IMR-90 (cell line): ENCODE results near the gene SLC51A. TPM values are rescaled to one million over a fixed set of nuclear protein-coding genes. Genes with fewer than 3 reads are reported as not detected.

ENCODE experiments used
- ATAC-seq: fragments of 200-7000 bp; cut with Tn5 transposase; 2 replicates; pipeline ENCODE4 v1.9.1; 2020; ENCODE audit warnings: low read depth, mild to moderate bottlenecking, moderate library complexity
- BruUV-seq: library from RNA; stranded (reverse); fragments of 400-500 nt; replicated peaks from 2 replicates; lab custom pipeline; 2021; lab: Mats Ljungman, UMichigan
- CTCF ChIA-PET: fragments of 300-600 bp; formaldehyde crosslinking; extraction: SDS; loops from one replicate; lab custom pipeline; 2021; ENCODE audit warnings: antibody characterized with exemption; lab: Yijun Ruan, JAX
- POLR2A ChIA-PET: fragments of 300-600 bp; sonication (Branson Sonifier 250); formaldehyde crosslinking; loops from one replicate; lab custom pipeline; 2022; ENCODE audit warnings: antibody characterized with exemption; ENCODE audit not compliant: unreplicated experiment; lab: Charles Lee
- DNase-seq: peaks from one replicate; pipeline ENCODE4 v3.0.0; 2013
- H2AFZ ChIP-seq: replicated peaks from 2 replicates; pipeline ENCODE3; 2013; ENCODE audit warnings: low read length, mild to moderate bottlenecking; ENCODE audit not compliant: poor library complexity
- H2AK5ac ChIP-seq: 2 replicates; pipeline ENCODE4 v1.6.1; 2013; ENCODE audit warnings: low read depth, low read length, inconsistent platforms
- H2AK9ac ChIP-seq: replicated peaks from 2 replicates; pipeline ENCODE3; 2013; ENCODE audit warnings: mild to moderate bottlenecking, low read depth, low read length, moderate library complexity; ENCODE audit not compliant: poor library complexity
- H2BK120ac ChIP-seq: 2 replicates; pipeline ENCODE4 v1.6.1; 2013; ENCODE audit warnings: low read depth, low read length, inconsistent platforms
- H2BK15ac ChIP-seq: 3 replicates; pipeline ENCODE4 v1.6.1; 2013; ENCODE audit warnings: low read depth, low read length, inconsistent platforms
- H2BK20ac ChIP-seq: 2 replicates; pipeline ENCODE4 v1.6.1; 2013; ENCODE audit warnings: low read depth, mild to moderate bottlenecking, inconsistent platforms, low read length, moderate library complexity
- H2BK5ac ChIP-seq: 2 replicates; pipeline ENCODE4 v1.6.1; 2013; ENCODE audit warnings: mild to moderate bottlenecking, low read depth, low read length, inconsistent platforms; ENCODE audit not compliant: poor library complexity, severe bottlenecking
- H3K14ac ChIP-seq: replicated peaks from 2 replicates; pipeline ENCODE4 v1.6.1; 2013; ENCODE audit warnings: low read depth, low read length, inconsistent platforms
- H3K18ac ChIP-seq: 2 replicates; pipeline ENCODE4 v1.6.1; 2013; ENCODE audit warnings: low read depth, low read length, control low read depth
- H3K23ac ChIP-seq: 2 replicates; pipeline ENCODE4 v1.6.1; 2013; ENCODE audit warnings: low read depth, low read length, inconsistent platforms
- H3K27ac ChIP-seq: 2 replicates; pipeline ENCODE4 v1.5.1; 2013; ENCODE audit warnings: mild to moderate bottlenecking, control low read depth, low read length; ENCODE audit not compliant: insufficient read depth
- H3K27me3 ChIP-seq: 2 replicates; pipeline ENCODE4 v1.6.1; 2013; ENCODE audit warnings: low read length; ENCODE audit not compliant: control insufficient read depth, insufficient read depth
- H3K36me3 ChIP-seq: 2 replicates; pipeline ENCODE4 v1.6.1; 2013; ENCODE audit warnings: low read length, mixed read lengths; ENCODE audit not compliant: control insufficient read depth, insufficient read depth
- H3K4ac ChIP-seq: 2 replicates; pipeline ENCODE4 v1.6.1; 2013; ENCODE audit warnings: low read depth, low read length, inconsistent platforms
- H3K4me1 ChIP-seq: 2 replicates; pipeline ENCODE4 v1.6.1; 2013; ENCODE audit warnings: low read length, mixed read lengths; ENCODE audit not compliant: control insufficient read depth, insufficient read depth
- H3K4me2 ChIP-seq: 2 replicates; pipeline ENCODE4 v1.6.1; 2013; ENCODE audit warnings: low read depth, mild to moderate bottlenecking, control low read depth, low read length, moderate library complexity
- H3K4me3 ChIP-seq: 2 replicates; pipeline ENCODE4 v1.5.1; 2013; ENCODE audit warnings: low read depth, mild to moderate bottlenecking, control low read depth, low read length, moderate library complexity; ENCODE audit not compliant: insufficient read depth
- H3K56ac ChIP-seq: 2 replicates; pipeline ENCODE4 v1.6.1; 2013; ENCODE audit warnings: low read length, inconsistent platforms; ENCODE audit not compliant: insufficient read depth; ENCODE audit errors: extremely low read depth
- H3K79me1 ChIP-seq, 2 experiments: 2 replicates each; pipeline ENCODE4 v1.6.1; 2013; ENCODE audit warnings: low read length in 2 of 2, inconsistent platforms in 1 of 2, low read depth in 1 of 2
- H3K9ac ChIP-seq: 2 replicates; pipeline ENCODE4 v1.6.1; 2013; ENCODE audit warnings: low read depth, low read length, control low read depth
- H3K9me1 ChIP-seq: 2 replicates; pipeline ENCODE4 v1.6.1; 2013; ENCODE audit warnings: low read length, inconsistent platforms; ENCODE audit not compliant: insufficient read depth
- H3K9me3 ChIP-seq: 2 replicates; pipeline ENCODE4 v1.6.1; 2013; ENCODE audit warnings: low read length; ENCODE audit not compliant: control insufficient read depth, insufficient read depth
- H4K20me1 ChIP-seq: 2 replicates; pipeline ENCODE4 v1.6.1; 2013; ENCODE audit warnings: low read length, inconsistent platforms; ENCODE audit not compliant: insufficient read depth
- H4K5ac ChIP-seq: 2 replicates; pipeline ENCODE4 v1.6.1; 2013; ENCODE audit warnings: mild to moderate bottlenecking, low read depth, low read length, control low read depth
- H4K8ac ChIP-seq, 2 experiments: 2 replicates each; pipeline ENCODE4 v1.6.1; 2013; ENCODE audit warnings: low read depth in 2 of 2, low read length in 2 of 2, control low read depth in 1 of 2, inconsistent platforms in 1 of 2
- H4K91ac ChIP-seq: 2 replicates; pipeline ENCODE4 v1.6.1; 2013; ENCODE audit warnings: low read depth, low read length, inconsistent platforms; ENCODE audit not compliant: insufficient read depth
- BHLHE40 ChIP-seq: fragments of 150-350 bp; IDR thresholded peaks from 2 replicates; pipeline ENCODE4 v1.6.1; 2016; ENCODE audit warnings: mild to moderate bottlenecking, low read depth, low read length
- CEBPB ChIP-seq: IDR thresholded peaks from 2 replicates; pipeline ENCODE4 v1.6.1; 2012; ENCODE audit warnings: low read depth, low read length, improper control_type of control experiment
- CHD1 ChIP-seq: IDR thresholded peaks from 2 replicates; pipeline ENCODE4 v1.6.1; 2012; ENCODE audit warnings: low read depth, low read length, improper control_type of control experiment
- FOS ChIP-seq: fragments of 150-350 bp; IDR thresholded peaks from 2 replicates; pipeline ENCODE4 v1.6.1; 2016; ENCODE audit warnings: low read depth, low read length
- MAFK ChIP-seq: IDR thresholded peaks from 2 replicates; pipeline ENCODE4 v1.6.1; 2012; ENCODE audit warnings: low read depth, low read length, improper control_type of control experiment
- MAZ ChIP-seq: IDR thresholded peaks from 2 replicates; pipeline ENCODE4 v1.6.1; 2012; ENCODE audit warnings: low read depth, mild to moderate bottlenecking, low read length, improper control_type of control experiment, moderate library complexity, borderline replicate concordance
- MXI1 ChIP-seq: IDR thresholded peaks from 2 replicates; pipeline ENCODE4 v1.6.1; 2012; ENCODE audit warnings: low read depth, mild to moderate bottlenecking, low read length, moderate library complexity, borderline replicate concordance
- NFE2L2 ChIP-seq: fragments of 150-350 bp; IDR thresholded peaks from 2 replicates; pipeline ENCODE4 v1.6.1; 2016; ENCODE audit warnings: low read depth, mild to moderate bottlenecking, low read length
- POLR2A ChIP-seq: IDR thresholded peaks from 2 replicates; pipeline ENCODE4 v1.6.1; 2012; ENCODE audit warnings: mild to moderate bottlenecking, low read depth, low read length
- RAD21 ChIP-seq: IDR thresholded peaks from 2 replicates; pipeline ENCODE4 v1.6.1; 2012; ENCODE audit warnings: low read length, improper control_type of control experiment
- RCOR1 ChIP-seq: IDR thresholded peaks from 2 replicates; pipeline ENCODE4 v1.6.1; 2012; ENCODE audit warnings: mild to moderate bottlenecking, low read length, improper control_type of control experiment; ENCODE audit not compliant: insufficient replicate concordance
- RFX5 ChIP-seq: IDR thresholded peaks from 2 replicates; pipeline ENCODE4 v1.8.0; 2012; ENCODE audit warnings: low read depth, mild to moderate bottlenecking, low read length, moderate library complexity
- SMC3 ChIP-seq: fragments of 150-350 bp; IDR thresholded peaks from 2 replicates; pipeline ENCODE4 v1.6.1; 2016; ENCODE audit warnings: low read depth, mild to moderate bottlenecking, antibody characterized with exemption, low read length, moderate library complexity
- WGBS, 2 experiments: methylation state at CpG; one replicate each; pipeline versions ENCODE4 v1.1.5 to v1.1.7; 2013; ENCODE audit warnings: missing lambda C conversion rate in 2 of 2; ENCODE audit not compliant: insufficient read length in 1 of 2; ENCODE audit errors: extremely low coverage in 2 of 2; 5-methylcytosine and 5-hydroxymethylcytosine counted together
- dilution Hi-C: fragments of 300-500 bp; cut with HindIII; formaldehyde crosslinking; loops from one replicate; pipeline ENCODE4 v1.14.3; 2018; ENCODE audit warnings: low sequenced_read_pairs; ENCODE audit not compliant: unreplicated experiment
- in situ Hi-C: fragments of 300-500 bp; cut with MboI; formaldehyde crosslinking; loops from 3 replicates; pipeline ENCODE4 v1.14.3; 2019; ENCODE audit warnings: low sequenced_read_pairs, inconsistent platforms, mixed read lengths
- intact Hi-C: fragments of 100-400 bp; cut with micrococcal nuclease; formaldehyde crosslinking; loops from 2 replicates; pipeline ENCODE4 v1.10.0; 2022
- polyA plus RNA-seq, 3 experiments: library from polyadenylated mRNA; depleted of rRNA; stranded (reverse); fragments of >200 nt; gene quantifications; 2 replicates each; pipeline ENCODE4 v1.2.3, GENCODE V29; 2012; ENCODE audit warnings: low replicate concordance in 1 of 3
- total RNA-seq: library from RNA; depleted of rRNA; stranded (reverse); fragments of >200 nt; gene quantifications from 2 replicates; pipeline ENCODE4 v1.2.3, GENCODE V29; 2012
- TF ChIP-seq, protein P1 (sequence below): fragments of 150-350 bp; IDR thresholded peaks from 2 replicates; pipeline ENCODE4 v1.6.1; 2017; ENCODE audit warnings: mild to moderate bottlenecking, antibody characterized with exemption, low read length, low read depth
- TF ChIP-seq, protein P2 (sequence below): conservative IDR thresholded peaks from 2 replicates; pipeline ENCODE4 v1.5.1; 2012; ENCODE audit warnings: mild to moderate bottlenecking, low read depth, low read length, improper control_type of control experiment
- TF ChIP-seq, protein P3 (sequence below): fragments of 150-350 bp; IDR thresholded peaks from 2 replicates; pipeline ENCODE4 v1.6.1; 2016; ENCODE audit warnings: low read depth, mild to moderate bottlenecking, low read length, moderate library complexity, borderline replicate concordance

The SLC51A gene
- total and polyA plus RNA-seq, 2 of the 4 experiments (the other 2 are of a cell fraction): not detected

DNA sequence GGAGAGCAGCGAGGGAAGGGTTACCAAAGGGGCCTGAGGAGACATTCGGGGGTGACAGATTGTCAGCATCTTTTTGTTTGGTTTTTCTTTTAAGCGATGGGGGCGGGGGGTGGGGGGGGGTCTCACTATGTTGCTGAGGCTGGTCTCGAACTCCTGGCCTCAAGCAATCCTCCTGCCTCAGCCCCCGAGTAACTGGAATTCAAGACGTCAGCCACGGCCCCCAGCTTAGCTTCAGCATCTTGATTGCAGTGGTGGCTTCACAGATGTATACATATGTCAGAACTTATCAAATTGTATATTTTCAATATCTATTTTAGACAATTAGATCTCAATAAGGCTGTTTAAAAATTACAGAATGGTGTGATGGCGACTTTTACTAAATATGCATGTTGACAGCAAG is 36.0 kb upstream of the SLC51A start:
- DNase-seq: no peak
- intact Hi-C loops: no loop called here
- Histone ChIP-seq H3K9me1 (no peaks in the 10 kb centered on the region), H2BK20ac (no peak overlapping the region), H3K4me3 (no peak overlapping the region), H2BK120ac (no peak overlapping the region), H3K27ac (no peak overlapping the region), H3K14ac (no peak overlapping the region), H3K9ac (no peak overlapping the region), H3K9me3 (no peaks in the 10 kb centered on the region), H2AK9ac (no peak overlapping the region), H4K5ac (no peak overlapping the region), H3K4ac (no peak overlapping the region), H3K23ac (no peak overlapping the region), H3K36me3 (no peaks in the 10 kb centered on the region), H3K4me1 (peaks cover 3% of the 10 kb centered on the region; the same call in 1 of the 2 replicates), H4K91ac (no peak overlapping the region), H3K18ac (no peak overlapping the region), H2AK5ac (no peak overlapping the region), H4K8ac (no peak overlapping the region), H2BK5ac (no peak overlapping the region), H3K79me1 (no peaks in the 10 kb centered on the region), H2BK15ac (no peak overlapping the region), H3K27me3 (0 out of 2 replicates have a peak, but pooled peaks cover 2% of the 10 kb centered on the region), H3K56ac (no peak overlapping the region), H3K4me2 (no peak overlapping the region), H2AFZ (no peak overlapping the region), H4K20me1 (no peaks in the 10 kb centered on the region)
- TF ChIP-seq, protein P1, sequence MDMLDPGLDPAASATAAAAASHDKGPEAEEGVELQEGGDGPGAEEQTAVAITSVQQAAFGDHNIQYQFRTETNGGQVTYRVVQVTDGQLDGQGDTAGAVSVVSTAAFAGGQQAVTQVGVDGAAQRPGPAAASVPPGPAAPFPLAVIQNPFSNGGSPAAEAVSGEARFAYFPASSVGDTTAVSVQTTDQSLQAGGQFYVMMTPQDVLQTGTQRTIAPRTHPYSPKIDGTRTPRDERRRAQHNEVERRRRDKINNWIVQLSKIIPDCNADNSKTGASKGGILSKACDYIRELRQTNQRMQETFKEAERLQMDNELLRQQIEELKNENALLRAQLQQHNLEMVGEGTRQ: no peak
- no peak for TF ChIP-seq MAFK
- no peak for TF ChIP-seq FOS
- TF ChIP-seq CHD1: no peak
- no peak for TF ChIP-seq MXI1
- no peak for TF ChIP-seq CEBPB
- no peak for TF ChIP-seq RAD21
- TF ChIP-seq MAZ: no peak
- TF ChIP-seq SMC3: no peak
- no peak for TF ChIP-seq RCOR1
- TF ChIP-seq POLR2A: no peak
- no peak for TF ChIP-seq BHLHE40
- TF ChIP-seq RFX5: no peak
- TF ChIP-seq, protein P2, sequence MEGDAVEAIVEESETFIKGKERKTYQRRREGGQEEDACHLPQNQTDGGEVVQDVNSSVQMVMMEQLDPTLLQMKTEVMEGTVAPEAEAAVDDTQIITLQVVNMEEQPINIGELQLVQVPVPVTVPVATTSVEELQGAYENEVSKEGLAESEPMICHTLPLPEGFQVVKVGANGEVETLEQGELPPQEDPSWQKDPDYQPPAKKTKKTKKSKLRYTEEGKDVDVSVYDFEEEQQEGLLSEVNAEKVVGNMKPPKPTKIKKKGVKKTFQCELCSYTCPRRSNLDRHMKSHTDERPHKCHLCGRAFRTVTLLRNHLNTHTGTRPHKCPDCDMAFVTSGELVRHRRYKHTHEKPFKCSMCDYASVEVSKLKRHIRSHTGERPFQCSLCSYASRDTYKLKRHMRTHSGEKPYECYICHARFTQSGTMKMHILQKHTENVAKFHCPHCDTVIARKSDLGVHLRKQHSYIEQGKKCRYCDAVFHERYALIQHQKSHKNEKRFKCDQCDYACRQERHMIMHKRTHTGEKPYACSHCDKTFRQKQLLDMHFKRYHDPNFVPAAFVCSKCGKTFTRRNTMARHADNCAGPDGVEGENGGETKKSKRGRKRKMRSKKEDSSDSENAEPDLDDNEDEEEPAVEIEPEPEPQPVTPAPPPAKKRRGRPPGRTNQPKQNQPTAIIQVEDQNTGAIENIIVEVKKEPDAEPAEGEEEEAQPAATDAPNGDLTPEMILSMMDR: no peak
- TF ChIP-seq, protein P3, sequence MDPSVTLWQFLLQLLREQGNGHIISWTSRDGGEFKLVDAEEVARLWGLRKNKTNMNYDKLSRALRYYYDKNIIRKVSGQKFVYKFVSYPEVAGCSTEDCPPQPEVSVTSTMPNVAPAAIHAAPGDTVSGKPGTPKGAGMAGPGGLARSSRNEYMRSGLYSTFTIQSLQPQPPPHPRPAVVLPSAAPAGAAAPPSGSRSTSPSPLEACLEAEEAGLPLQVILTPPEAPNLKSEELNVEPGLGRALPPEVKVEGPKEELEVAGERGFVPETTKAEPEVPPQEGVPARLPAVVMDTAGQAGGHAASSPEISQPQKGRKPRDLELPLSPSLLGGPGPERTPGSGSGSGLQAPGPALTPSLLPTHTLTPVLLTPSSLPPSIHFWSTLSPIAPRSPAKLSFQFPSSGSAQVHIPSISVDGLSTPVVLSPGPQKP: no peak
- no peak for TF ChIP-seq NFE2L2
- POLR2A ChIA-PET: no interaction called here
- dilution Hi-C loops: loop anchor here (25.0 kb wide), 1 partner anchor 118 kb away; no protein-coding TSS in a partner anchor
- in situ Hi-C loops: no loop called here
- CTCF ChIA-PET: no interaction called here
- no CpG with 5 or more reads among the region's 9 CpGs for WGBS, 2 experiments
- BruUV-seq: no TSS peak
- no peak for ATAC-seq
